ENCODE results near the gene NPR1. TPM values are rescaled to one million over a fixed set of nuclear protein-coding genes. Genes with fewer than 3 reads are reported as not detected.

Gene NPR1
- total RNA-seq, 2 donors from 2014 or later, result 2.3 to 3.6 TPM

DNA sequence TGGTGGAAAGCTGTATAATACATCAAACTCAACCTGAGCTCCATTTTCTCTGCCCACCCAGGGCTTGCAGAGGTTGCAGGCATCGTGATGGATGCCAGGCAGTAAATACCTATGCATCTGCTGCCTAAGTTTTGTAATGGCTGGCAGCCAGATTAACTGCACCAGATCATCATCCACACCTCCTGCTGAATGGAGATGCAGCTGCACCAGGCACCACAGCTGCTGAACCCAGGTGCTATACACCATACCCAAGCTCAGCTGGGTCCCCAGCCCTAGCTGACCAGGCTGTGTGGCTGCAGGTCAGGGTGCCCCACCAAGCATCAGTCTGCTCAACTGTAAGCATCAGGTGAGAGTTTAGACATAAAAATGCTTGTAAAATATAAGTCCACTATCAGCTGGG is 26.7 kb upstream of the NPR1 start:
- Histone ChIP-seq H3K9ac (ENCODE audit: low read depth in 2 of 2, low read length in 2 of 2) (no peak overlapping the region), H3K27me3 (no peaks in the 10 kb centered on the region), H3K36me3 (no peaks in the 10 kb centered on the region), H3K9me3 (no peaks in the 10 kb centered on the region), H3K4me1 (peaks cover 6% of the 10 kb centered on the region), H3K27ac (no peak overlapping the region), H3K4me3 (no peak overlapping the region)
- no peak for DNase-seq
- no peak for TF ChIP-seq CTCF (IDR thresholded peaks at IDR 0.05)
- intact Hi-C loops (cut with DNase I), result no loop called here

- peak overlapping the region; percentile 43 for H3K27ac ChIP-seq
Measured at GRCh38 chr1:153652805-153653500, 25.5 kb upstream of the NPR1 start.

GRCh38 chr1:153655333-153655732 is 23.2 kb upstream of the NPR1 start:
- intact Hi-C loops (cut with DNase I), result no loop called here

More at GRCh38 chr1:153652805-153653500, 25.5 kb upstream of the NPR1 start:
- no peak for DNase-seq
- Histone ChIP-seq H3K4me1 (peaks cover 6% of the 10 kb centered on the region), H3K4me3 (no peak overlapping the region), H3K9ac (ENCODE audit: low read depth in 2 of 2, low read length in 2 of 2) (no peak overlapping the region), H3K36me3 (no peaks in the 10 kb centered on the region), H3K27me3 (no peaks in the 10 kb centered on the region), H3K9me3 (no peaks in the 10 kb centered on the region)
- no peak for TF ChIP-seq CTCF (IDR thresholded peaks at IDR 0.05)
- intact Hi-C loops (cut with DNase I), result no loop called here

GRCh38 chr1:153658400-153659174 is 19.9 kb upstream of the NPR1 start, which contains the start of gene SNAPIN:
Gene SNAPIN (plus strand): TSS chr1:153658703. CDS start chr1:153658744, 41 bp downstream.
- peak within 1 kb of the TSS; percentile 67 for H3K4me3 ChIP-seq
- H3K36me3 ChIP-seq, result peaks cover 9% of the 10 kb centered on the region
- no peak for TF ChIP-seq CTCF (IDR thresholded peaks at IDR 0.05)
- DNase-seq, result peak; percentile 93
- H3K9ac ChIP-seq (ENCODE audit: low read depth in 2 of 2, low read length in 2 of 2), result peak within 1 kb of the TSS; percentile 77 to 87
- H3K27me3 ChIP-seq, result no peaks in the 10 kb centered on the region
- intact Hi-C loops (cut with DNase I), result no loop called here
- peak within 1 kb of the TSS; percentile 84 for H3K27ac ChIP-seq
- H3K4me1 ChIP-seq, result peaks cover 5% of the 10 kb centered on the region
- H3K9me3 ChIP-seq, result no peaks in the 10 kb centered on the region

More at GRCh38 chr1:153655333-153655732, 23.2 kb upstream of the NPR1 start:
- no peak for DNase-seq
- Histone ChIP-seq H3K4me1 (peaks cover 11% of the 10 kb centered on the region), H3K9ac (ENCODE audit: low read depth in 2 of 2, low read length in 2 of 2) (no peak overlapping the region), H3K9me3 (no peaks in the 10 kb centered on the region), H3K36me3 (no peaks in the 10 kb centered on the region), H3K27me3 (no peaks in the 10 kb centered on the region), H3K4me3 (no peak overlapping the region), H3K27ac (no peak overlapping the region)
- no peak for TF ChIP-seq CTCF (IDR thresholded peaks at IDR 0.05)

DNA sequence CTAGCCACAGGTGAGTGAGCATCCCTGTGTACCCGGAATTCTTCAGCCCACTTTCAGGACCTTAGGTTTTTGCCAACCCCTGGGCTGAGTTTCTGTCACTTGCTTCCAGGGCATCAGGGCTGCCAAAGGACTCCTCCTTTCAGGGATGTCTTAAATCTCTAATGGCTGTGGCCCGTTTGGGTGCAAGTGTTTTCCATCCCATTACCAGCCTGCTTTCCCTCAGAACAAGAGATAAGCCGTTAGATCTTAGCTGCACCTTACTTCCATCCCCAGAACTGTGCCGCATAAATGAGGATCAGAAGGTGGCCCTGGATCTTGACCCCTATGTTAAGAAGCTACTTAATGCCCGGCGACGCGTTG is 19.3 kb upstream of the NPR1 start:
- Histone ChIP-seq H3K9ac (ENCODE audit: low read depth in 2 of 2, low read length in 2 of 2) (peak overlapping the region; percentile 77 to 87), H3K27ac (peak overlapping the region; percentile 84), H3K4me1 (peaks cover 5% of the 10 kb centered on the region), H3K4me3 (peak overlapping the region; percentile 67), H3K27me3 (no peaks in the 10 kb centered on the region), H3K36me3 (peaks cover 10% of the 10 kb centered on the region), H3K9me3 (no peaks in the 10 kb centered on the region)
- TF ChIP-seq CTCF (IDR thresholded peaks at IDR 0.05), result no peak
- no peak for DNase-seq
- intact Hi-C loops (cut with DNase I), result no loop called here
